ENCODE results near the gene SERPINB1. TPM values are rescaled to one million over a fixed set of nuclear protein-coding genes. Genes with fewer than 3 reads are reported as not detected.

The SERPINB1 gene
- total and polyA plus RNA-seq, 2 donors (not counting 3 experiments of a cell fraction or from before 2014, with no cell fraction given), result 6.7 to 24.0 TPM

GRCh38 chr6:2794171-2794730 lies 47.4 kb downstream of the SERPINB1 start:
- no peak overlapping the region for H3K9ac ChIP-seq (replicated peaks; ENCODE audit: extremely low read depth, insufficient read depth, low read length)
- FAIRE-seq (no peak), DNase-seq (ENCODE audit: low read depth, low spot score) (no peak)
- peaks cover 5% of the 10 kb centered on the region for H3K4me1 ChIP-seq (ENCODE audit: control insufficient read depth, extremely low read depth, insufficient read depth, low read length)
- no peaks in the 10 kb centered on the region for H3K9me3 ChIP-seq (replicated peaks; ENCODE audit: control insufficient read depth, insufficient read depth, low read length)
- POLR2A ChIA-PET, result no interaction called here
- H3K79me2 ChIP-seq (ENCODE audit: control insufficient read depth, insufficient read depth, low read length), result no peaks in the 10 kb centered on the region
- no peaks in the 10 kb centered on the region for H3K9me1 ChIP-seq (replicated peaks; ENCODE audit: control insufficient read depth, extremely low read depth, insufficient read depth, low read length)
- dilution Hi-C loops (cut with MboI; ENCODE audit: extremely low pct_ligation_motif_present, low sequenced_read_pairs), result no loop called here
- H3K4me2 ChIP-seq (ENCODE audit: insufficient read depth, low read length), result no peak overlapping the region
- no peak overlapping the region for H3K4me3 ChIP-seq (replicated peaks in 1 of 3; ENCODE audit: insufficient read depth in 1 of 3, low read depth in 1 of 3, low read length in 3 of 3)
- no peaks in the 10 kb centered on the region for H3K27me3 ChIP-seq (ENCODE audit: control insufficient read depth in 2 of 2, insufficient read depth in 2 of 2, low read length in 2 of 2)
- H3K27ac ChIP-seq (ENCODE audit: insufficient read depth, low read depth, low read length), result no peak overlapping the region
- CTCF ChIA-PET, result interaction anchor here (1.0 to 2.2 kb wide), 6 partner anchors 11 to 158 kb away, joined by 3 to 8 read pairs (median 4); partner anchors contain the start of gene SERPINB1
- intact Hi-C loops (cut with micrococcal nuclease), result no loop called here
- H4K20me1 ChIP-seq (replicated peaks; ENCODE audit: control insufficient read depth, extremely low read depth, insufficient read depth, low read length), result no peaks in the 10 kb centered on the region
- H2AFZ ChIP-seq (ENCODE audit: low read depth, low read length), result no peak overlapping the region
- no TSS peak for BruUV-seq (replicated peaks)
- H3K36me3 ChIP-seq (ENCODE audit: control insufficient read depth in 2 of 2, extremely low read depth in 1 of 2, insufficient read depth in 2 of 2, low read length in 2 of 2), result no peaks in the 10 kb centered on the region
- TF ChIP-seq JUN (IDR thresholded peaks at IDR 0.05; ENCODE audit: borderline replicate concordance, insufficient read depth, insufficient read length, low read depth) (no peak), GATA2 (IDR thresholded peaks at IDR 0.05; ENCODE audit: insufficient read depth, insufficient read length, low read depth, low read length) (no peak)
- TF ChIP-seq, protein P1, sequence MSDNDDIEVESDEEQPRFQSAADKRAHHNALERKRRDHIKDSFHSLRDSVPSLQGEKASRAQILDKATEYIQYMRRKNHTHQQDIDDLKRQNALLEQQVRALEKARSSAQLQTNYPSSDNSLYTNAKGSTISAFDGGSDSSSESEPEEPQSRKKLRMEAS (IDR thresholded peaks at IDR 0.05; ENCODE audit: insufficient read depth, insufficient read length), result no peak

DNA sequence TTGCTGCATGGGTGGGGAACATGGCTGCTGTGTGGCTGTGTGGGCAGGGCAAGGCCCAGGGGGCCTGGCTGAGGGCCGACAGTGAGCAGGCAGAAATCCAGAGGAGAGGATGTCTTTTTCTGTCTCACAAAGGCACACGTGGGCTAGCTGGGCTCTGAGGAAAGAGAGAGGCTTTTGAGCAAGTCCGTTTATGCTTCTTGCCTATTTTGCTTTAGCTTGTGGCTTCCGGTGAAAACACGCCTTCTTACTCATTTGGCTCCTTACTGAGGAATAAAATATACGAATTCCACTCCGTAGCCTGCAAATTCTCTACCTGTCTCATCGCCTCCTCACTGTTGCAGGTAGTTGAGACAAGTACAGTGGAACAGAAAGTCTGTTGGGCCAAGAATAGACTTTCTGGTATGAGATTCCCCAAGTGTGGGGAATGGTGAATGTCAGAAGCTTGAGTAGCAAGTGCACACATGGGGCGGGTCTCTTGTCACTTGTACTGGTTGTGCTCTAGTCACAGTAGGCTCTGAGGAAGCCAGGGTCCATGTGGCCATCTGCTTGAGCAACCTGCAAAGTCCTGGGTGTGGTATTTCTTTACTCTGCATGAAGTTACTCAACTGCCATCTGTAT lies 48.0 kb downstream of the SERPINB1 start:
- H3K4me1 ChIP-seq (ENCODE audit: control insufficient read depth, extremely low read depth, insufficient read depth, low read length), result peaks cover 5% of the 10 kb centered on the region
- no peaks in the 10 kb centered on the region for H3K9me1 ChIP-seq (replicated peaks; ENCODE audit: control insufficient read depth, extremely low read depth, insufficient read depth, low read length)
- no peak overlapping the region for H3K27ac ChIP-seq (ENCODE audit: insufficient read depth, low read depth, low read length)
- H3K4me2 ChIP-seq (ENCODE audit: insufficient read depth, low read length), result no peak overlapping the region
- FAIRE-seq (no peak), DNase-seq (ENCODE audit: low read depth, low spot score) (no peak)
- ChIA-PET CTCF (interaction anchor here (0.8 to 2.2 kb wide), 6 partner anchors 10 to 159 kb away, joined by 3 to 8 read pairs (median 4); partner anchors contain the start of gene SERPINB1), POLR2A (no interaction called here)
- intact Hi-C loops (cut with micrococcal nuclease), result no loop called here
- H3K79me2 ChIP-seq (ENCODE audit: control insufficient read depth, insufficient read depth, low read length), result no peaks in the 10 kb centered on the region
- TF ChIP-seq EZH2 (IDR thresholded peaks at IDR 0.05; ENCODE audit: borderline replicate concordance, low read depth, low read length, severe bottlenecking) (no peak), POLR2A (IDR thresholded peaks at IDR 0.05; ENCODE audit: low read depth, low read length) (no peak), FOS (IDR thresholded peaks at IDR 0.05; ENCODE audit: borderline replicate concordance, insufficient read depth, low read length) (no peak), JUN (IDR thresholded peaks at IDR 0.05; ENCODE audit: borderline replicate concordance, insufficient read depth, insufficient read length, low read depth) (no peak), GATA2 (IDR thresholded peaks at IDR 0.05; ENCODE audit: insufficient read depth, insufficient read length, low read depth, low read length) (no peak), MYC (IDR thresholded peaks at IDR 0.05; ENCODE audit: low read depth, low read length) (no peak), POLR2AphosphoS5 (IDR thresholded peaks at IDR 0.05; ENCODE audit: insufficient read depth, low read depth, low read length) (no peak)
- TF ChIP-seq, protein P2, sequence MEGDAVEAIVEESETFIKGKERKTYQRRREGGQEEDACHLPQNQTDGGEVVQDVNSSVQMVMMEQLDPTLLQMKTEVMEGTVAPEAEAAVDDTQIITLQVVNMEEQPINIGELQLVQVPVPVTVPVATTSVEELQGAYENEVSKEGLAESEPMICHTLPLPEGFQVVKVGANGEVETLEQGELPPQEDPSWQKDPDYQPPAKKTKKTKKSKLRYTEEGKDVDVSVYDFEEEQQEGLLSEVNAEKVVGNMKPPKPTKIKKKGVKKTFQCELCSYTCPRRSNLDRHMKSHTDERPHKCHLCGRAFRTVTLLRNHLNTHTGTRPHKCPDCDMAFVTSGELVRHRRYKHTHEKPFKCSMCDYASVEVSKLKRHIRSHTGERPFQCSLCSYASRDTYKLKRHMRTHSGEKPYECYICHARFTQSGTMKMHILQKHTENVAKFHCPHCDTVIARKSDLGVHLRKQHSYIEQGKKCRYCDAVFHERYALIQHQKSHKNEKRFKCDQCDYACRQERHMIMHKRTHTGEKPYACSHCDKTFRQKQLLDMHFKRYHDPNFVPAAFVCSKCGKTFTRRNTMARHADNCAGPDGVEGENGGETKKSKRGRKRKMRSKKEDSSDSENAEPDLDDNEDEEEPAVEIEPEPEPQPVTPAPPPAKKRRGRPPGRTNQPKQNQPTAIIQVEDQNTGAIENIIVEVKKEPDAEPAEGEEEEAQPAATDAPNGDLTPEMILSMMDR (IDR thresholded peaks at IDR 0.05; ENCODE audit: extremely low read depth in 1 of 2, insufficient read depth in 1 of 2, low read depth in 1 of 2, low read length in 2 of 2), result no peak
- TF ChIP-seq, protein P1 (IDR thresholded peaks at IDR 0.05; ENCODE audit: insufficient read depth, insufficient read length), result no peak
- H3K9ac ChIP-seq (replicated peaks; ENCODE audit: extremely low read depth, insufficient read depth, low read length), result no peak overlapping the region
- no peaks in the 10 kb centered on the region for H4K20me1 ChIP-seq (replicated peaks; ENCODE audit: control insufficient read depth, extremely low read depth, insufficient read depth, low read length)
- no peaks in the 10 kb centered on the region for H3K9me3 ChIP-seq (replicated peaks; ENCODE audit: control insufficient read depth, insufficient read depth, low read length)
- BruUV-seq (replicated peaks), result no TSS peak
- H2AFZ ChIP-seq (ENCODE audit: low read depth, low read length), result no peak overlapping the region
- no peaks in the 10 kb centered on the region for H3K36me3 ChIP-seq (ENCODE audit: control insufficient read depth in 2 of 2, extremely low read depth in 1 of 2, insufficient read depth in 2 of 2, low read length in 2 of 2)
- H3K4me3 ChIP-seq (replicated peaks in 1 of 3; ENCODE audit: insufficient read depth in 1 of 3, low read depth in 1 of 3, low read length in 3 of 3), result no peak overlapping the region
- dilution Hi-C loops (cut with MboI; ENCODE audit: extremely low pct_ligation_motif_present, low sequenced_read_pairs), result no loop called here
- no peaks in the 10 kb centered on the region for H3K27me3 ChIP-seq (ENCODE audit: control insufficient read depth in 2 of 2, insufficient read depth in 2 of 2, low read length in 2 of 2)

Data from endothelial cell of umbilical vein (primary cell).